ENCODE data around the gene FXYD5. TPM values are rescaled to one million over a fixed set of nuclear protein-coding genes. Genes with fewer than 3 reads are reported as not detected.

FXYD5 gene
- total RNA-seq, 1 experiment from 2014 or later: 123 TPM

DNA sequence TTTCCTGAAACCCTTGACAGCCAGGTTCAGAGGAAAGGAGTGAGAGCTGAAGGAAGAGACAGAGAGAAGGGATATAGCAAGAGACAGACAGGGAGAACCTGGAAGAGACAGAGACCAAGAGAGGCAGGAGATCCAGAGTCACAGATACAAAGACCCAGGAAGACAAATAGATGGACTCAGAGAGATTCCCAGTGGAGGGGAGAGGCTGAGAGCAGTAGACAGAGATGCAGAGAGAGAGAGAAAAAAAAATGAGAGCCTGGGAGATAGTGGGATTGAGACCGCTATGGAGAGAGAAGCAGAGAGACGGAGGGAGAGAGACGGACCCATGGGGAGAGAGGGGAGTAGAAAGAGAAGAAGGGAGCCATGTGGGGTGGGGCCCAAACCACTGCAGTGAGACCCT, 10.7 kb upstream of the FXYD5 start:
- CTCF ChIA-PET: interaction anchor here (0.6 kb wide), 1 partner anchor 11 kb away, joined by 5 read pairs; the partner anchor contains the start of gene FXYD5
- DNase-seq (ENCODE audit: low read depth, low spot score) (no peak), ATAC-seq (no peak)
- RAD21 ChIA-PET (ENCODE audit: low non-redundant PET in 1 of 2, low total read pairs in 2 of 2, uncharacterized antibody in 2 of 2, unreplicated experiment in 2 of 2): no interaction called here
- no peak overlapping the region for H3K27ac ChIP-seq (ENCODE audit: low read depth, low read length)
- no TSS peak for BruUV-seq (replicated peaks)
- no peaks in the 10 kb centered on the region for H4K20me1 ChIP-seq (ENCODE audit: insufficient read depth)
- no peak overlapping the region for H3K4me2 ChIP-seq (ENCODE audit: low read length)
- H3K79me2 ChIP-seq (ENCODE audit: insufficient read depth, low read length): no peaks in the 10 kb centered on the region
- no peaks in the 10 kb centered on the region for H3K9me2 ChIP-seq (ENCODE audit: insufficient read depth)
- H3K9me3 ChIP-seq (ENCODE audit: control insufficient read depth in 1 of 2, insufficient read depth in 1 of 2, low read depth in 1 of 2, low read length in 2 of 2): no peaks in the 10 kb centered on the region
- intact Hi-C loops (cut with micrococcal nuclease): no loop called here
- H2AFZ ChIP-seq (ENCODE audit: low read depth, low read length, poor library complexity, severe bottlenecking): no peak overlapping the region
- H3K9ac ChIP-seq (ENCODE audit: low read length): no peak overlapping the region
- H3K4me1 ChIP-seq (ENCODE audit: control insufficient read depth in 1 of 2, insufficient read depth in 2 of 2, low read length in 2 of 2): peaks cover 22 to 35% of the 10 kb centered on the region in 2 experiments
- POLR2A ChIA-PET: no interaction called here
- H3K36me3 ChIP-seq (ENCODE audit: control insufficient read depth in 1 of 2, insufficient read depth in 2 of 2, low read length in 2 of 2): no peaks in the 10 kb centered on the region
- TF ChIP-seq EGR1 (IDR thresholded peaks at IDR 0.05; ENCODE audit: low read depth) (no peak), RAD21 (IDR thresholded peaks at IDR 0.05; ENCODE audit: low read depth) (no peak), CTCF (IDR thresholded peaks at IDR 0.05 in 2 of 3, conservative IDR thresholded peaks at IDR 0.05 in 1 of 3; ENCODE audit: borderline replicate concordance in 1 of 3, insufficient read depth in 1 of 3, low read depth in 2 of 3, low read length in 2 of 3) (no peak), JUND (IDR thresholded peaks at IDR 0.05) (no peak), YY1 (IDR thresholded peaks at IDR 0.05; ENCODE audit: extremely low read depth, insufficient replicate concordance, low read depth, low read length) (no peak), POLR2A (IDR thresholded peaks at IDR 0.05; ENCODE audit: borderline replicate concordance, extremely low read depth, insufficient read depth, insufficient read length) (no peak), ELF1 (IDR thresholded peaks at IDR 0.05; ENCODE audit: borderline replicate concordance, low read depth) (no peak), EZH2 (IDR thresholded peaks at IDR 0.05) (no peak), POLR2AphosphoS5 (IDR thresholded peaks at IDR 0.05; ENCODE audit: low read depth, low read length) (no peak), ATF3 (IDR thresholded peaks at IDR 0.05) (no peak), EZH2phosphoT487 (IDR thresholded peaks at IDR 0.05; ENCODE audit: borderline replicate concordance) (no peak), SIN3A (IDR thresholded peaks at IDR 0.05; ENCODE audit: low read depth) (no peak), ZBTB33 (IDR thresholded peaks at IDR 0.05; ENCODE audit: extremely low read depth, insufficient replicate concordance, low read length) (no peak), TCF7L2 (IDR thresholded peaks at IDR 0.05; ENCODE audit: borderline replicate concordance, extremely low read depth, insufficient read depth, insufficient read length) (no peak), ZNF274 (IDR thresholded peaks at IDR 0.05; ENCODE audit: low read depth, low read length) (no peak)
- H3K4me3 ChIP-seq (replicated peaks in 1 of 2; ENCODE audit: low read depth in 1 of 2, low read length in 2 of 2): no peak overlapping the region
- H3K27me3 ChIP-seq (ENCODE audit: insufficient read depth, low read length): no peaks in the 10 kb centered on the region
